HL-60/S4 treated with retinoic acid at 250 ng/mL for 4 days and 3 days (cell line): ENCODE data around the gene FAM221B.

Source experiments
- in situ Hi-C: fragments of 300-500 bp; cut with MboI; formaldehyde crosslinking; loops from 2 replicates; pipeline ENCODE4 v1.7.0; 2022; ENCODE audit warnings: low sequenced_read_pairs

Gene FAM221B

GRCh38 chr9:35828716-35829083 lies at the start of gene FAM221B:
Gene FAM221B (minus strand): TSS chr9:35828732. CDS start chr9:35826161, 2,571 bp downstream.
- in situ Hi-C loops = no loop called here

DNA sequence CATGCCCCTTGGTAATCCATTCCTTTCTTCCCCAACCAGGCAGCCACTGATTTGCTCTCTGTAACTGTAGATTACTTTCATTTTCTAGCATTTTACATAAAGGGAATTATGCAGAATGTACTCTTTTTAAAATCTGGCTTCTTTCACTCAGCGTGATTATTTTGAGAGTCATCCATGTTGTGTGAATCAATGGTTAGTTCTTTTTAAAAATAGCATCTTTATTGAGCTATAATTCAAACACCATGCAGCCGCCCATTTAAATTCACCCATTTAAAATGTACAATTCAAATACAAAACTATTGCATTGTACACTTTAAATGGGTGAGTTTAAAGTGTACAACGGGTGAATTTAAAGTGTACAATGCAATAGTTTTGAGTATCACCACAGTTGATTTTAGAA lies 44.0 kb upstream of the FAM221B start:
- in situ Hi-C loops = no loop called here

GRCh38 chr9:35871545-35871944 lies 43.0 kb upstream of the FAM221B start:
- in situ Hi-C loops = no loop called here

GRCh38 chr9:35870351-35870923 lies 41.9 kb upstream of the FAM221B start, which contains the start of gene OR13J1:
Gene OR13J1 (minus strand): TSS chr9:35870401. CDS start chr9:35870401, 0 bp downstream.
- in situ Hi-C loops = no loop called here

DNA sequence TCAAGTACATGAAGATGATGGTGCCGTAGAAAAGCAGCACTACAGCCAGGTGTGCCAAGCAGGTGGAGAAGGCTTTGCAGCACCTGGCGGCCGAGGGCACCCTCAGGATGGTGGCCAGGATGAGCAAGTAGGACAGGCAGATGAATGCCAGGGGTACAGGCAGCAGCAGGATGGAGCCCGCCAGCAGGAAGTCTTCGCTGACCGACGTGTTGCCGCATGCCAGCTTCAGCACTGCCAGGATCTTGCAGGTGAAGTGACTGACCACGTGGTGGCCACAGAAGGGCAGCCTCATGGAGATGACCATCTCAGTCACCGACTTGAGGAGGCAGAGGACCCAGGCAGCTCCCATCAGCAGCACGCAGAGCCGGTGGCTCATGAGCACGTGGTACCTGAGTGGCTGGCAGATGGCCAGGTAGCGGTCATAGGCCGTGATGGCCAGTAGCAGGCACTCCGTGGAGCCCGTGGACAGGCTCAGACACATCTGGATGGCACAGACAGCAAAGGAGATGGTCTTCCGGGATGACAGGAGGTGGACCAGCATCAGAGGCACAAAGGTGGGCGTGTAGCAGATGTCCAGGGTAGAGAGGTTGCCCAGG lies 41.2 kb upstream of the FAM221B start:
- in situ Hi-C loops = no loop called here

- in situ Hi-C loops = no loop called here
Measured at GRCh38 chr9:35868933-35869332, 40.4 kb upstream of the FAM221B start.

DNA sequence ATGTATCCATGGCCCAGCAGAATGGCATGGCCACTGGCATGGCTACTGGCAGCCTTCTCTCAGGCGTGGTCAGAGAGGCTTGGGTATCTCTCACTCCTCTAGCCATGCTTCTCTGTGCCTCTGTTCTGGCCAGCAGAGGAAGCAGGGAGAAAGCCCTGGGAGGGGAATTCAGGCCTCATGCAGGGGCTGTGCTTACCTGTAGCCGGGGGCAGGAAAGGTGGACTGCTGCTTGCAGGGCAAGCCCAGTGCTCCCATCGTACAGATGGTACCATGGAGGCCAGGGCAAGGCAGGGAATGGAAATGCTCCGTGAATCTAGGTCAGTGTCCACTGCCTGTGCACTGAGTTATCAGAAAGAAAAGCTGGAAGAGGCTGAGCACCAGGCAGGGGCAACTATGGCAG lies 39.0 kb upstream of the FAM221B start:
- in situ Hi-C loops = no loop called here

GRCh38 chr9:35864695-35865255 lies 36.2 kb upstream of the FAM221B start:
- in situ Hi-C loops = no loop called here

GRCh38 chr9:35863583-35863982 lies 35.1 kb upstream of the FAM221B start:
- in situ Hi-C loops = no loop called here

DNA sequence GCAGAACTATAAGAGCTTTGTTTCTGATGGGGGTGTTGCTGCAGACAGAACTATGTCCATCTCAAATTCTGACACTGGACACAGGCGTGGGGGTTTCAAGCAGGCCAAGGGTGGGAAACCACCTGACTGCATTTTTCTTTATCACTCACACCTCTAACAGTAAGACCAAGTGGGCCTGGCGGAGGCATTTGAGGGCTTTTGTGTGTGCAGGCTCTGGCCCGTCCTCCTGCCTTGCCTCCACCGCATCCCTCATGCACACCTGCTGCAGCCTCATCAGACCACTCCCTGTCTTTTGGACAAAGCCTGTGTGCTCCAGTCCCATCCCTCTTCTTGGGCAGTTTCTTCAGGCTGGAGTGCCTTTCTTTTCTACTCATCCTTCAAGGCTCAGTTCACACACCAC lies 33.8 kb upstream of the FAM221B start:
- in situ Hi-C loops = no loop called here

DNA sequence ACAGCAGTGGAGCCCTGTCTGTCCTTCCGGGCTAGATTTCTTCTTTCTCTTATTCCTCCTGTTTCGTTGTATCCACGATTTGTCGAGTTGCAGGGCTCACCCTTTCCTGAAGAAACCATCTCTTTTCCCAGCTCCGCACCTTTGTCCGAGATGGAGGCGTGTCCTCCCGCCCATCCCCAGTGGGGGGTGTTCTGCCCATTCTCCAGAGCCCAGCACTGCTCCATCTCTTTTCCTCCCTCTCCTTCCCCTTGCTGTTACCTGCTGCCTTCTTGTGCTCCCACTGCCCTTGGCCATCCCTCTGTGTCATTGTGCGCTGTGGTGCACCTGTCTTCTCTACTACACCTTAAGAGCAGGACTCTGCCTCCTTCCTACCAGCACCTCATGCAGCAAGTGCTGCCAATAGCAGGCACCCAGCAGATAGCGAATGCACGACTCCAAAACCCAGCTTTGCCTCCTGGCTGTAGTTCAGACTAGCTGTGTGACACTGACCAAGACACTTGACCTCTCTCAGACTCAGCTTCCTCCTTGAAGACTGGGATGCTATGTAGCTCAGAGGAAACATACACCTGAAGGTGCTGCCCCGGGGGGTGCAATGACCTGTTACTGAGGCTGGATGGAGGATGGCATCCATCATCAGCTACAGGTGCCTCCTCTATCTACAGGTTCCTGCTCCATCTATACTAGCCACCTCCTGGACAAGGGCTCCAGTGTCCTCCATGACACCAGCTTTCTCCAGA lies 32.8 kb upstream of the FAM221B start:
- in situ Hi-C loops = no loop called here

GRCh38 chr9:35859990-35860339 lies 31.4 kb upstream of the FAM221B start:
- in situ Hi-C loops = no loop called here

GRCh38 chr9:35859310-35859989 lies 30.9 kb upstream of the FAM221B start:
- in situ Hi-C loops = no loop called here

GRCh38 chr9:35858458-35858857 lies 29.9 kb upstream of the FAM221B start:
- in situ Hi-C loops = no loop called here

- in situ Hi-C loops = no loop called here
Measured at GRCh38 chr9:35856882-35857281, 28.4 kb upstream of the FAM221B start.

- in situ Hi-C loops = no loop called here
Measured at GRCh38 chr9:35856206-35856605, 27.7 kb upstream of the FAM221B start.

- in situ Hi-C loops = no loop called here
Measured at GRCh38 chr9:35854091-35854762, 25.7 kb upstream of the FAM221B start.

DNA sequence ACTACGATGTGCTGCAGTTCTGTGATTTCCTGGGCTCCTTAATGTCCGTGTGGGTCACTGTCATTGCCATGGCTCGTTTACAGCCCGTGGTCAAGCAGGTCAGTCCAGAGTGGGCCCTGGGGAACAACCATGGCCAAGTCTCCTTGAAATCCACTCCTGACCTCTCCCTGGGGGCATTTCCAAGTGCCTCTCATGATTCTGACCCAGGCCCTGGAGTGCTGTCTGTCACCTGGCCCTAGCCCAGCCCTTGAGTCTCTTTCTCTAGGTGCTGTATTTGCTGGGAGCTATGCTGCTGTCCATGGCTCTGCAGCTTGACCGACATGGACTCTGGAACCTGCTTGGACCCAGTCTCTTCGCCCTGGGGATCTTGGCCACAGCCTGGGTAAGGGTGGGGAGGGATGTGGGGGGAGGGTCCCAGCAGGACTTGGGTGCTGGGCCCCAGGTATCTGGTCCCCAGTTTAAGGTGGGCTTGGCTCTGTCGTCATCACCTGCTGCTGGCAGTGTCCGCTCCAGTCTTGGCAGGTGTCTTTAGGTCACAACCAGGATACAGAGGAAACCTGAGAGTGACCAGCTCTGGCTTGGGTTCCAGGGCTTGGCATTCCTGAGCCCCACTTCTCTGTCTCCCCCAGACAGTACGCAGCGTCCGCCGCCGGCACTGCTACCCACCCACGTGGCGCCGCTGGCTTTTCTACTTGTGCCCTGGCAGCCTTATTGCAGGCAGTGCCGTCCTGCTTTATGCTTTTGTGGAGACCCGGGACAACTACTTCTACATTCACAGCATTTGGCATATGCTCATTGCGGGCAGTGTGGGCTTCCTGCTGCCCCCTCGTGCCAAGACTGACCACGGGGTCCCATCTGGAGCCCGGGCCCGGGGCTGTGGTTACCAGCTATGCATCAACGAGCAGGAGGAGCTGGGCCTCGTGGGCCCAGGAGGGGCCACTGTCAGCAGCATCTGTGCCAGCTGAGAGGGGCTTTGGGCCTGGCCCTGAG lies 24.6 kb upstream of the FAM221B start:
- in situ Hi-C loops = no loop called here

- in situ Hi-C loops = no loop called here
Measured at GRCh38 chr9:35852267-35852815, 23.8 kb upstream of the FAM221B start.
